ENCODE data around the gene HSPA14.
"Not testable (repeated sequence)": the region's sequence is repeated elsewhere in the genome, so short reads cannot be mapped to it uniquely, and the experiment has no call there.

The HSPA14 gene

DNA sequence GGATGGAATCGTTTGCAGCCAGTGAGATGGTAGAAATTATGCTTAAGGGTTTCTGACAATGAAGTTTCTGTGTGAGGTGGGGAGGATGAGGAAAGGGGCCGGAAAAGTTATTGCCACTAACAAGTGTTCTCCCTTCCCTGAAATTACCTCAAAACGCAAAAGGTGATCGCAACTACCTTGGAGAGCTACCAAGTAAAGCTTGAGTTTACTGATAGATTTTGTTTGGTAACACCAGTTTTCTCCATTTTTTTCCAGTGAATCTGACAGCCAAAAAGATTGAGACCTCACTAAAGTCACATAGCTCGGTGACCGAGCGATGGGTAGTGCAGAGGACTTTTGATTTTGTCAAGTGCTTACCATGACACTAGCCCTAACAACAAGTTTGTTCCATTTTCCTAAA is 42.1 kb downstream of the HSPA14 start:
- no peak for DNase-seq (ENCODE audit: low read depth in 2 of 2)

DNA sequence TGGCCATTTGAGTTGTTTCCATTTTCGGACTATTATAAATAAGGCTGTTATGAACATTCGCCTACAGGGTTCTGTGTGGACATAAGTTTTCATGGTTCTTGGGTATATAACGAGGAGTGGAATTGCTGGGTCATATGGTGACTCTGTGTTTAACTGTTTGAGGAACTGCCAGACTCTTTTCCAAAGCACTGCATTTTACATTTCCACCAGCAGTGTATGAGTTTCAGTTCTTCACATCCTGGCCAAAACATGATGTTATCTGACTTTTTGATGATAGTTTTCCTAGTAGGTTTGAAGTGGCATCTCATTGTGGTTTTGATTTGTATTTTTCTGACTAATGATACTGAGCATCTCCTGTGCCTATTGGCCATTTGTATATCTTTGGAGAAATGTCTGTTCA is 46.0 kb downstream of the HSPA14 start:
- no peak for DNase-seq (ENCODE audit: low read depth in 2 of 2)

DNA sequence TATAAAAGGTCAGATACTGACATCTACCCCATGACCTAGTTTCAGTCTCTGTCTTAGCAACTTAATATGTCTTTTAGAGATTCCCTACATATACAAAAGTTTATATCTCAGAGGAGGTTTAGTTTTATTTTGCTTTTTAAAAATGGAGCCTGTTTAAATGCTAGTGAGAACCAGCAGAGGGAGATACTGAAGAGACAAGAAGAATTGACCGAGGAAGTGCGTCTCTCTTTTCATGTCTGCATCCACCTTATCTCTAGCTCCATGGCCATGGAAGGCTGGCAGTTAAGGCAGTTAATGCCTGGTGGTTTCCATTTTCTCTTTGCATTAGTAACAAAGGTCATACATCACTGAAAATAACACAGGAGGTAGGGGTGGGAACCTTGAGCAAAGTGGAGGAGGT is 51.2 kb downstream of the HSPA14 start:
- no peak for DNase-seq (ENCODE audit: low read depth in 2 of 2)

DNA sequence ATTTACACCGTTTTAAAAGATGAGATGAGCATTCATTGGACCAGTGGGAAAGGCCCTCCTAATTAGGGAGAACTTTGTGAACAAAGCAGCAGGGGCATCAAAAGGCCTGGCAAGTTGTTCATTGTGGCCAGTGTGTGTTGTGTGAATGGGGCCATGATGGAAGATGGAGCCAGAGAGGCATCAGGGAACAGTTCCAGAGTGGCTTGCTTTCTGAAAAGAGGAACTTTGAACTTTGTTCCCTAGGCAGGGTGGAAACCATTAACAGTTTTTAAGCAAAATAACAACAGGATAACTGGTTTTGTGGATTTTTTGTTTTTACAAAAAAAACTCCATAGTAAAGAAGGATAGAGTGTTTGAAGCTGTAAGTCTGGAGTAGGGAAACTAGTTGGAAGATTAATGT is 53.0 kb downstream of the HSPA14 start:
- DNase-seq (ENCODE audit: low read depth in 2 of 2): no peak

DNA sequence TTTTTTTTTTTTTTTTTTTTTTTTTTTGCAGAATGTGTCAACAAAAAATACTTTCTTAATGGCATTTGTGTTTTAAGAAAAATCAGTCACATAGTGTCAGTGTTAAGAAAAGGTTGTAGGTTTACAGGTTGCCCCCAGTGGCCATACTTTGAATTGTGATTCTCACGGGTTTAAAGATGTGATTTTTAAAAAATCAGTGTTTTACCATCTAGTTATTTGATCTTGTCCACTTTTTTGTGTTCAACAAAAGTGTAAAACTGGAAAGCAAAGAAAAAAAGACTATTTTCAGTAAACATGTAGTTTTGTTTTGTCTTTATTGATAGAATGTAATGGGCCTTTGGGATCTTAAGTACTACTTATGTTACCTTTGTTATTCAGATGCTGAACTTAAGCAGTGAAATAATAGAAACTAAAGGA is 66.2 kb downstream of the HSPA14 start:
- DNase-seq (ENCODE audit: low read depth in 2 of 2): no peak

DNA sequence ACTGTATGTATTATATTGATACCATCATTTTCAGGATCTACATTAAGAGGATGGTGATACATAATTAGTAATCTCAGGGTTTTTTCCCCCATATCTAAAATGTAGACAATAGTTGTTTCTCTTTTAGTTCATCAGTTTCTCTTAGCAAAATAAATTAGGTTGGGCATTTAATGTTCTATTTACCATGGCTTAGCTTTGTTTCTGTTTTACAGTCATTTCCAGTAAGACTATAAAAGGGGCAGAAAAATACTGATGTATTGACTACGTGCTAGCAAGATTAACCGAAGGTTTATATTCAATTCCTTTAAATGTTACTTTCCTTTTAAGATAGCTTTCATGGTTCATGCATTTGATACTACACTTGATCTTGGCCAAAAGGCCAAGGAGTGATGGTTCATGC is 66.8 kb downstream of the HSPA14 start:
- DNase-seq (ENCODE audit: low read depth in 2 of 2): no peak

DNA sequence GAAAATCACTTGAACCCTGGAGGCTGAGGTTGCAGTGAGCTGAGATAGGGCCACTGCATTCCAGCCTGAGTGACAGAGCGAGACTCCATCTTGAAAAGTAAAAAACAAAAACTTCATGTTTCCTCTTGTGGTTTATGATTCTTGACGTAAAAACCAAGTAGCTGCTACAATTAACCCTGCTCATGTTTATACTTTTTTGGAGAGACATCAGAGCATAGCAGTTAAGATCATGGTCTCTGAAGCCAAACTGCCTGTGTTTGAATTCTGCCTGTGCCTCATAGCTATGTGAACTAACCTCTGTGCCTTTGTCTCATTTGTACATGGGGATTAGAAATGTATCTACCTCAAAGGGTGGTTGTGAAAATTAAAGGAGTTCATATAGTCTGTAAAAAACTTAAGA is 67.8 kb downstream of the HSPA14 start:
- DNase-seq (ENCODE audit: low read depth in 2 of 2): no peak

DNA sequence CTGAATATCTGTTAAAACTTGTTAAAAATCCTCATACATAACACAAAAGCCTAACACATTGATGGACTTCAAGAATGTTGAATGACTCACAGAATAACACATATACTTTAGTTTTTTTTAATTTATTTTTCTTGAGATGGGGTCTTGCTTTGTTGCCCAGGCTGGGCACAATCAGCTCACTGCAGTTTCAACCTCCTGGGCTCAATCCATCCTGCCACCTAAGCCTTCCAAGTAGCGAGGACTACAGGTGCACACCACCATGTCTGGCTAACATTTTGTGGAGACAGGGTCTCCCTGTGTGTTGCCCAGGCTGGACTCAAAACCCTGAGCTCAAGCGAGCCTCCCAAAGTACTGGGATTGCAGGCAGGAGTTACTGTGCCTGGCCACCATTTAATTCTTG is 68.7 kb downstream of the HSPA14 start:
- no peak for DNase-seq (ENCODE audit: low read depth in 2 of 2)

DNA sequence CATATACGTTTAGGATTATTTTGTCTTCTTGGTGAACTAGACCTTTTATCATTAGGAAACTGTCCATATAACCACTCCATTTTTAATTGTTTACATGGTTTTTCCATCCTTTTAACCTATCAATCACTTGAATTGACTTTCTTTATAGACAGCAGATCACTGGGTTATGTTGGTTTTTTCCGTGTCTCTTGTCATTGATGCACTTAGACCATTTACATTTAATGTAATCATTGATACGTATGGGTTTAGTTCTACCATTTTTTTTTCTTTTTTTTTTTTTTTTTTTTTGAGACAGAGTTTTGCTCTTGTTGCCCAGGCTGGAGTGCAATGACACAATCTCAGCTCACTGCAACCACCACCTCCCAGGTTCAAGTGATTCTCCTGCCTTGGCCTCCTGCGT is 69.5 kb downstream of the HSPA14 start:
- not testable (repeated sequence) for DNase-seq (ENCODE audit: low read depth in 2 of 2)

DNA sequence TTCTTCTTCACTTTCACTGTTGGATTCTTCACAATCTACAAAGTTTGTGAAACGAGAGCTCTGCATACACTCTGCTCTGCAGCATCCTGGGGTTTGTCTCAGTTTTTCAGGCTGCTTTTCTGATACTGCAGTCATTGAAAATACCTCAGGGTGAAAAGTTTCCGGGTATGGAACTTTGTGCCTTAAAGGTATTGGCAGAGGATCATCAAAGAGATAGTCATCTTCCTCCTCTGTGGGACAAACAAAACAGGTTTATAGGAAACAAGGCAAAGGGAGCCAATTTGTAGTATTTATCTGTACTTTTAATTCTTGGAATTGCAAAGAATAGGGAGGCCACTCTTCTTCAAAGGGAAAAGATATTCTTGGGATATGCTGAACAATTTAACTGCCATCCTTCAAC is 71.0 kb downstream of the HSPA14 start:
- DNase-seq (ENCODE audit: low read depth in 2 of 2): no peak

DNA sequence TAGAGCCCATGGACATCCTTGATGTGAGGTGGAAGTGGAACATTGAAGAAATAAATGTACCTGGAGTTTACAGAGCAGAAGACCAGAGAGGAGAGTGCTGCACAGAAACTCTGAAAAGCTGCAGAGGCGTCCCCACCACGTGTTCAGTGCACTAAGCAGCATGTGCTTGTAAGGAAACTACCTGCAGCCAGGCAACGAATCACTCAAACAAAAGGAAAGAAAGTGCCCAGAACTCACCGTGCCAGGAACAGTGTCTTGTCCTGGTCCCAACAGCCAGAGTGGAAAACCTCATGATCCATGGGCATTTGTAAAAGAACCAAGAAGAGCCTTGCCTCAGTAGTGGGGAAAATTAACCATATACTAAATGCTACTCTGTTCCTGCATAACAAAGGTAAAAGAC is 72.8 kb downstream of the HSPA14 start:
- DNase-seq (ENCODE audit: low read depth in 2 of 2): no peak

DNA sequence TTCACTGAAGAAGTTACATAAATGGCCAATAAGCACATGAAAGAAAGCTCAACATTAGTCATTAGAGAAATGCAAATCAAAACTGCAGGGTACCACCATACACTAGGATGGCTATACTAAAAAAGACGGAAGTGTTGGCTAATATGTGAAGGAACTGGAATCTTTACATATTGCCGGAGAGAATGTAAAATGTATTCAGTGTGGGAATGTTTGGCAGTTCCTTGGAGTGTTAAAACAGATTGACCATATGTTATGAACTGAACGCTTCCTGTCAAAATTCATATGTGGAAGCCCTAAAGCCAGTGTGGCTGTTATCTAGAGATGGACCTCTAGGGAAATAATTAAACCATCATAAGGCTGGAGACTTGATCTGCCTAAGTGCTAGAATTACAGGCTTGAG is 73.7 kb downstream of the HSPA14 start:
- no peak for DNase-seq (ENCODE audit: low read depth in 2 of 2)

DNA sequence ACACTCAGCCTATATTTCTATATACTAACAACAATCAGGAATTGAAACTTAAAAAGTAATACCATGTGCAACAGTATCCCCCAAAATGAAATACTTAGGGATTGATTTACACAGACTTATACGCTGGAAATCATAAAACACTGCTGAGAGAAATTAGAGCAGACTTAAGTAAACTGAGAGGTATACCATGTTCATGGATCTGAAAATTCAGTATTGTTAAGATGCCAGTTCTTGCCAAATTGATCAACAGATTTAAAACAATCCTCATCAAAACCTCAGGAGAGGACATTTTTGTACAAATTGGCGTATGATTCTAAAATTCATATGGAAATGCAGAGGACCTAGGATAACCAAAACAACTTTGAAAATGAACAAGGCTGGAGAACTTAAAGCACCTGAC is 78.5 kb downstream of the HSPA14 start:
- no peak for DNase-seq (ENCODE audit: low read depth in 2 of 2)

DNA sequence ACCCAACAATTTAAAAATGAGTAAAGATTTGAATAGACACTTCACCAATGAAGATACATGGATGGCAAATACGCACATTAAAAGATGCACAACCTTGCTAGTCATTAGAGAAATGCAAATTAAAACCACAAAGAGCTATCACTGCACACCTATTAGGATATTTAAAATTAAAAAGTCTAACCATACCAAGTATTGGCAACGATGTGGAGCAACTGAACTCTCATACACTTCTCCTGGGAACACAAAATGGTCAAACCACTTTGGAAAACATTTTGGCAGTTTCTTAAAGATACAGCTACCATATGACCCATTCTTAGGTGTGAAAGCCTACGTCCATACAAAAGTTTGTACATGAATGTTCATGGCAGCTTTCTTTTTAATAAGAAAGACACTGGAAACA is 79.7 kb downstream of the HSPA14 start:
- no peak for DNase-seq (ENCODE audit: low read depth in 2 of 2)

DNA sequence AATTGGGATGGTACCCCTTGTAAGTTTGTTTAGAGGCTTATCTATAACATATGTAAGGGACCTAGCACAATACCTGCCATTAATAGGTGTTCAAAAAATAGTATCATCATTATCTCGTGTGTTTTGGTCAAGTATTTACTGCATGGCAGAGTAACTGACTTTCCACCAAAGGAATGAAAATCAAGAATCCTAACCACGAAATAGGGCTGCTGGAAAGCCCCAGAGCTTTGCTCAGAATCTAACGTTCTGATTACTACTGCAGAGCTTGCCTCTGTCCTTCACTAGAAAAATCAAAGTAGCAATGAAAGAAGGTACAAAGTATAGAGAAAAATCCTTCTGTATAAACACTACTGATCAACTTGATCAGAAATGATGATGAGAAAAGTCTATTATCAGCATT is 80.9 kb downstream of the HSPA14 start:
- no peak for DNase-seq (ENCODE audit: low read depth in 2 of 2)
